SH-SY5Y (cell line): ENCODE data around the gene ASCC1.

Source experiments
- GATA2 ChIP-seq: IDR thresholded peaks from 2 replicates; pipeline ENCODE4 v1.6.1; 2011; ENCODE audit warnings: mild to moderate bottlenecking, low read depth, low read length
- GATA3 ChIP-seq: IDR thresholded peaks from 2 replicates; pipeline ENCODE4 v1.6.1; 2011; ENCODE audit warnings: low read depth, mild to moderate bottlenecking, low read length, moderate library complexity

DNA sequence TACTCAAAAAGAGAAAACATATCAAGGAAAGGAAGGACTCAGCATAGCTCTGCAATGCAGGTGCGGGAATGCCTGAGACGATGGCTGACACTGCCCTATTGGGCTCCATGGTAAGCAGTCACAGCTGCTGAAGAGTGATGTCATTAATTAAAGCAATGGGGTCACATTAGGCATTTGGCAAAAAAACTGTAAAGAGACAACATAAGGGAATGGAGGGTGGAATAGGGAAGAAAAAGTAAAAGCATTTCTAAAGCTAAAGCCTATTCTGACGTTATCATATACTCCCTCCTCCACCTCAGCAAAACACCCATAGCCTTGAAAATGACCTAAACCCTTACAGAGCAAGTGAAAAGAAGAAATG is 89.2 kb downstream of the ASCC1 start:
- TF ChIP-seq GATA3 (no peak), GATA2 (no peak)
